Ectodermal cell (in vitro differentiated cells): ENCODE results near the gene ZNF316.

Experiments used
- H3K27ac ChIP-seq: 2 replicates; pipeline ENCODE4 v1.7.0; 2013; ENCODE audit warnings: mild to moderate bottlenecking, low read depth, low read length; ENCODE audit not compliant: insufficient read depth, poor library complexity, severe bottlenecking
- H3K27me3 ChIP-seq: 2 replicates; pipeline ENCODE4 v1.7.0; 2013; ENCODE audit warnings: mild to moderate bottlenecking, low read length; ENCODE audit not compliant: insufficient read depth, control insufficient read depth, poor library complexity, severe bottlenecking
- H3K36me3 ChIP-seq: one replicate; pipeline ENCODE4 v1.7.0; 2013; ENCODE audit warnings: low read length; ENCODE audit not compliant: control insufficient read depth, insufficient read depth
- H3K4me1 ChIP-seq: one replicate; pipeline ENCODE4 v1.7.0; 2013; ENCODE audit warnings: low read length; ENCODE audit not compliant: control insufficient read depth, insufficient read depth
- H3K4me3 ChIP-seq: 2 replicates; pipeline ENCODE4 v1.7.0; 2013; ENCODE audit warnings: low read depth, low read length, control low read depth; ENCODE audit not compliant: insufficient read depth
- H3K9me3 ChIP-seq: 2 replicates; pipeline ENCODE4 v1.7.0; 2013; ENCODE audit warnings: mild to moderate bottlenecking, low read length, moderate library complexity; ENCODE audit not compliant: control insufficient read depth
- WGBS, 2 experiments: methylation state at CpG; one replicate each; pipeline ENCODE4 v1.1.7; 2013; ENCODE audit warnings: missing lambda C conversion rate in 2 of 2; 5-methylcytosine and 5-hydroxymethylcytosine counted together

The ZNF316 gene

GRCh38 chr7:6646465-6646864, 9.3 kb downstream of the ZNF316 start:
- no peak overlapping the region for H3K27ac ChIP-seq
- H3K9me3 ChIP-seq = no peaks in the 10 kb centered on the region
- H3K36me3 ChIP-seq = peaks cover 29% of the 10 kb centered on the region
- H3K27me3 ChIP-seq = no peaks in the 10 kb centered on the region
- no peak overlapping the region for H3K4me3 ChIP-seq
- H3K4me1 ChIP-seq = no peaks in the 10 kb centered on the region
- WGBS, 2 experiments = 90 to 92% methylated on average over 8 of the region's 8 CpGs

- Histone ChIP-seq H3K9me3 (no peaks in the 10 kb centered on the region), H3K27ac (no peak overlapping the region), H3K4me1 (no peaks in the 10 kb centered on the region), H3K4me3 (no peak overlapping the region), H3K36me3 (peaks cover 27% of the 10 kb centered on the region), H3K27me3 (no peaks in the 10 kb centered on the region)
- 89 to 93% methylated on average over 8 of the region's 8 CpGs for WGBS, 2 experiments
Measured at GRCh38 chr7:6647080-6647479, 10.0 kb downstream of the ZNF316 start.

GRCh38 chr7:6647541-6647940, 10.4 kb downstream of the ZNF316 start:
- WGBS, 2 experiments = 94% methylated on average over 14 of the region's 14 CpGs
- H3K27ac ChIP-seq = no peak overlapping the region
- H3K27me3 ChIP-seq = no peaks in the 10 kb centered on the region
- H3K4me1 ChIP-seq = no peaks in the 10 kb centered on the region
- no peaks in the 10 kb centered on the region for H3K9me3 ChIP-seq
- H3K4me3 ChIP-seq = no peak overlapping the region
- H3K36me3 ChIP-seq = peaks cover 28% of the 10 kb centered on the region

- no peaks in the 10 kb centered on the region for H3K4me1 ChIP-seq
- H3K27ac ChIP-seq = no peak overlapping the region
- no peaks in the 10 kb centered on the region for H3K27me3 ChIP-seq
- H3K4me3 ChIP-seq = no peak overlapping the region
- H3K9me3 ChIP-seq = no peaks in the 10 kb centered on the region
- 95 to 96% methylated on average over 17 of the region's 17 CpGs for WGBS, 2 experiments
- H3K36me3 ChIP-seq = peaks cover 26% of the 10 kb centered on the region
Measured at GRCh38 chr7:6648066-6648814, 11.1 kb downstream of the ZNF316 start.

- Histone ChIP-seq H3K9me3 (no peaks in the 10 kb centered on the region), H3K27me3 (no peaks in the 10 kb centered on the region), H3K36me3 (peaks cover 21% of the 10 kb centered on the region), H3K4me3 (no peak overlapping the region), H3K4me1 (no peaks in the 10 kb centered on the region), H3K27ac (no peak overlapping the region)
- 95 to 97% methylated on average over 5 of the region's 5 CpGs for WGBS, 2 experiments
Measured at GRCh38 chr7:6648815-6649104, 11.6 kb downstream of the ZNF316 start.

GRCh38 chr7:6649241-6649961, 12.3 kb downstream of the ZNF316 start:
- H3K27me3 ChIP-seq = no peaks in the 10 kb centered on the region
- no peak overlapping the region for H3K27ac ChIP-seq
- no peaks in the 10 kb centered on the region for H3K9me3 ChIP-seq
- 91% methylated on average over 13 of the region's 13 CpGs for WGBS, 2 experiments
- no peak overlapping the region for H3K4me3 ChIP-seq
- no peaks in the 10 kb centered on the region for H3K4me1 ChIP-seq
- peaks cover 15% of the 10 kb centered on the region for H3K36me3 ChIP-seq

GRCh38 chr7:6650086-6650485, 13.0 kb downstream of the ZNF316 start:
- Histone ChIP-seq H3K4me3 (no peak overlapping the region), H3K9me3 (no peaks in the 10 kb centered on the region), H3K4me1 (no peaks in the 10 kb centered on the region), H3K27ac (no peak overlapping the region), H3K36me3 (peaks cover 15% of the 10 kb centered on the region), H3K27me3 (no peaks in the 10 kb centered on the region)
- 96% methylated on average over 10 of the region's 10 CpGs for WGBS, 2 experiments

- no peaks in the 10 kb centered on the region for H3K9me3 ChIP-seq
- WGBS, 2 experiments = 96% methylated on average over 12 of the region's 12 CpGs
- H3K27me3 ChIP-seq = no peaks in the 10 kb centered on the region
- no peaks in the 10 kb centered on the region for H3K4me1 ChIP-seq
- no peak overlapping the region for H3K27ac ChIP-seq
- H3K36me3 ChIP-seq = peaks cover 15% of the 10 kb centered on the region
- H3K4me3 ChIP-seq = no peak overlapping the region
Measured at GRCh38 chr7:6650521-6651011, 13.4 kb downstream of the ZNF316 start.

- H3K36me3 ChIP-seq = peaks cover 11% of the 10 kb centered on the region
- 95 to 96% methylated on average over 32 of the region's 32 CpGs for WGBS, 2 experiments
- H3K27me3 ChIP-seq = no peaks in the 10 kb centered on the region
- no peak overlapping the region for H3K27ac ChIP-seq
- no peak overlapping the region for H3K4me3 ChIP-seq
- H3K4me1 ChIP-seq = no peaks in the 10 kb centered on the region
- no peaks in the 10 kb centered on the region for H3K9me3 ChIP-seq
Measured at GRCh38 chr7:6651851-6652445, 14.8 kb downstream of the ZNF316 start.

- Histone ChIP-seq H3K4me1 (no peaks in the 10 kb centered on the region), H3K27ac (no peak overlapping the region), H3K9me3 (no peaks in the 10 kb centered on the region), H3K36me3 (peaks cover 11% of the 10 kb centered on the region), H3K4me3 (no peak overlapping the region), H3K27me3 (no peaks in the 10 kb centered on the region)
- 96 to 97% methylated on average over 75 of the region's 75 CpGs for WGBS, 2 experiments
Measured at GRCh38 chr7:6652446-6653011, 15.4 kb downstream of the ZNF316 start.
